H54 (cell line): Measurements from ENCODE around the gene TREX2.

Experiments used
- DNase-seq: peaks from one replicate; pipeline ENCODE4 v3.0.0; 2011; ENCODE audit warnings: low spot score, mixed read lengths; ENCODE audit not compliant: insufficient read length
- FAIRE-seq: peaks from 3 replicates; lab custom pipeline; 2011; peaks lifted over from hg19 to GRCh38; lab: Jason Lieb, UNC
- POLR2A ChIP-seq: IDR thresholded peaks from 2 replicates; pipeline ENCODE4 v1.6.1; 2011; ENCODE audit warnings: low read depth, mild to moderate bottlenecking, low read length

TREX2 gene

DNA sequence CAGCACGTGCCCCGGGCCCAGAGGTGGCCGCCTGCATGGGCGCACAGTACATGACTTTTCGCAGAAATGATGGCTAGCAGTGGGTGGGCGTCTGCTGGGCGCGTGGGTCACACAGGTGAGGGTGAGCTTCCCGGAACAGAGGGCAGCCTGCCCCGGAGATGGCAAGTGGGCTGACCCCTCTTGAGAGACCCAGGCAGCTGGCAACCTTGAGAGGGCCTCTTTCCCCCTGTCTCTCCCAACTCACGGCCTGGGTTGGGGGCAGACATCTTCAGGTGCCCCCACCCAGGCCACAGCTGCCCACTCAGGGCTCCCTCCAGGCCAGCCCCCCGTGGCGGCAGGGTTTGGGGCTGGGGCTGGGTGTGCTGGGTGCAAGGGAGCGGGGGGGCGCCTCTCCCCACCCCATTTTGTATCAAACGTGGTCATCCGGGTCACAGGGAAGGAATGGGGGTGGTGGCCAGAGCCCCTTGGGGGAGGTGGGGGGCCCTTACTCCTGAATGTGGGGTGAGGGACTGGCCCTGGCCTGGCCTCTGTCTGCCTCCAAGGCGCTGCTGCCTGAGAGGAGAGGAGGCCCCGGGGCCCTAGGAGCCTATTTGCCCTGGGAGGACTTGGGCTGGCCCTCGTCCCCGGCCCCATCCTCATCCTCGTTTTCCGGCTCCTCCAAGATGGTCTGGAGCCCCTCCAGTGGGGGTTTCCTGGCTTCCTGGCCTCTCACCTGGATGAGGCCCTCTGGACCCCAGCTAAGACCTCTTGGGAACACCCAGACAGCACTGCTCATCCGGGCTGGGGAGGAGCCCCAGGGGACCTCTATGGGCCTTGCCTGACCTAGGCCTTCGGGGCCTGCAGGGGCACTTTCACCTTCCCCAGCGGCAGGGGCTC, 49.3 kb downstream of the TREX2 start:
- no peak for TF ChIP-seq POLR2A

DNA sequence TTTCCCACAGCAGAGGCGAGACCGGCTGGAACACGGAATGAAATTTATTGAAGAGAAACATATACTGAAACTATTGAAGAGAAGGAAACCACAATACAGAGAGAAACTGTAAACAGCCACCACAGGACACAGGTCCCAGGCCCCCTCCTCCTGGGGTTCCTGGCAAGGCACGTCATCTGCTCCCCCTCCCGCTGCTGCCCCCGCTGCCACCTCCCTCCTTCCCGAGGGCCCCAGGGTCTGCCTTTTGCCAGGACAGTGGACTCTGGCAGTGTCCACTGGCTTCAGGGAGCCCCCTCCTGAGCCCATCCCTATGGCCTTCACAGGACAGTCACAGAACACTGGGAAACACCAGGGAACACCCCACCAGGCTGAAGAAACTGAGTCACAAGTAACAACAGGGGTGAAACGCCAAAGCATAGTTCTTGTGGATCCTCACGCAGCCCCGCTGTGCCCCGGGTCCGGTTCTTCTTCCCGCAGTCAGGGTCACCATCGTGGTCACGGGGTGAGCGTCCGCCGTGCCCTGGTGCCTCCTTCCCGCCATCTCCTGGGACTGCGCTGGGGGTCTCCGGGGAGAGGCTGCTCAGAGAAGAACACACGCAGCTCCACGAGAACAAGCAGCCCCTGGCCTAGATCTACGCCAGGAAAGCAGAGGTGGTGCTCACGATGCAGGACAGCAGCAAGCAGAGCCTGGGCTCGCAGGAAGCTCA, 50.1 kb downstream of the TREX2 start:
- no peak for TF ChIP-seq POLR2A
- no peak for DNase-seq
- FAIRE-seq = no peak

More for the DNA sequence above, 49.3 kb downstream of the TREX2 start:
- no peak for FAIRE-seq
- no peak for DNase-seq

DNA sequence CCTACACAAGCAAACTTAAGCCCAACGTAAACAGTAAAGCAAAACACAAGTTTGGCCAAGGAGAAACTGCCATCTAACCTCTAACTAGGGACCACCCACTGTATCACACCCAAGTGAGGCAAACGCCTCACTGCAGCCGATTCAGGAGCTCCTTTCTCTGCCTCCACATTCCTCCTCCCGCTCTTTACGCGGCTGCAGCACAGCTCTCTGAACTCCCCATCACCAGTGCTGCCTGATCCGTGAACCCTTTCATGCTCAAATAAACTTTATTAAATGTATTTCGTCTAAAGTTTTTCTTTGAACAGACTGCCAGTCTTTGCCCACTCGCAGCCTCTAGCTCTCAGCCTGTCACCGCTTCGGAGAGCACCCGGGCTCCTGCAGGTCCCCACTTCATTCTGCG, 51.2 kb downstream of the TREX2 start:
- no peak for TF ChIP-seq POLR2A
- DNase-seq = no peak
- no peak for FAIRE-seq
